ENCODE data around the gene KCNT2.

DNA sequence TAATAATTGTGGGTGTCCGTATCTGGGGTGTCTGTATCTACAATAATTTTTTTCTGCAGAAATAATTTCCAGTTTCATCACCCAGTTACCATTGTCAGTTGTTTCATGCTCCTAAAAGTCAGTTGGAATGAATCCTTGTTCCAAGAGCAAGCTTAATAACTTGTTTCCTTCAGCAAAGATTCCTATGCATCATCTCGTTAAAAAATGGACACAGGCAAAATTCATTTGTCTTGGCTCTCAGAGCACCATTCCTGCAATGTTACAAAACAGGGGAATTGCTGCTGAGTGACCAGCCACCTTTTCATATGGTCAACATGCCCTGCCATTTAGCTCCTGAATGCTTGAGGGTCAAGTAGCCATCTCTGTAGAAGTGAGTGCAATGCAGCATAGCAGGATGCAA, 393.4 kb downstream of the KCNT2 start:
- TF ChIP-seq, protein P1, sequence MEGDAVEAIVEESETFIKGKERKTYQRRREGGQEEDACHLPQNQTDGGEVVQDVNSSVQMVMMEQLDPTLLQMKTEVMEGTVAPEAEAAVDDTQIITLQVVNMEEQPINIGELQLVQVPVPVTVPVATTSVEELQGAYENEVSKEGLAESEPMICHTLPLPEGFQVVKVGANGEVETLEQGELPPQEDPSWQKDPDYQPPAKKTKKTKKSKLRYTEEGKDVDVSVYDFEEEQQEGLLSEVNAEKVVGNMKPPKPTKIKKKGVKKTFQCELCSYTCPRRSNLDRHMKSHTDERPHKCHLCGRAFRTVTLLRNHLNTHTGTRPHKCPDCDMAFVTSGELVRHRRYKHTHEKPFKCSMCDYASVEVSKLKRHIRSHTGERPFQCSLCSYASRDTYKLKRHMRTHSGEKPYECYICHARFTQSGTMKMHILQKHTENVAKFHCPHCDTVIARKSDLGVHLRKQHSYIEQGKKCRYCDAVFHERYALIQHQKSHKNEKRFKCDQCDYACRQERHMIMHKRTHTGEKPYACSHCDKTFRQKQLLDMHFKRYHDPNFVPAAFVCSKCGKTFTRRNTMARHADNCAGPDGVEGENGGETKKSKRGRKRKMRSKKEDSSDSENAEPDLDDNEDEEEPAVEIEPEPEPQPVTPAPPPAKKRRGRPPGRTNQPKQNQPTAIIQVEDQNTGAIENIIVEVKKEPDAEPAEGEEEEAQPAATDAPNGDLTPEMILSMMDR (IDR thresholded peaks at IDR 0.05; ENCODE audit: poor library complexity, severe bottlenecking): no peak
- TF ChIP-seq EP300 (conservative IDR thresholded peaks at IDR 0.05; ENCODE audit: poor library complexity, severe bottlenecking): no peak

All from neural cell (in vitro differentiated cells).